Suprapubic skin (tissue), 4 donors: ENCODE measurements around the gene NELL1. TPM values are rescaled to one million over a fixed set of nuclear protein-coding genes. Genes with fewer than 3 reads are reported as not detected.

Experiments
- DNase-seq, 2 donors: peaks; one replicate each; pipeline ENCODE4 v3.0.0-alpha.2; 2019; ENCODE audit warnings: low spot score in 2 of 2
- H3K27ac ChIP-seq: fragments of 200-600 bp; sonication (generic); one replicate; pipeline ENCODE4 v1.5.1; 2019
- H3K27me3 ChIP-seq: fragments of 200-600 bp; sonication (generic); one replicate; pipeline ENCODE4 v1.5.1; 2019
- H3K36me3 ChIP-seq: fragments of 200-600 bp; sonication (generic); one replicate; pipeline ENCODE4 v1.5.1; 2019
- H3K4me1 ChIP-seq: fragments of 200-600 bp; sonication (generic); one replicate; pipeline ENCODE4 v1.5.1; 2019
- H3K4me3 ChIP-seq: fragments of 200-600 bp; sonication (generic); one replicate; pipeline ENCODE4 v1.5.1; 2019; ENCODE audit warnings: mild to moderate bottlenecking
- H3K9me3 ChIP-seq: fragments of 200-600 bp; sonication (generic); one replicate; pipeline ENCODE4 v1.5.1; 2019
- CTCF ChIP-seq, 2 donors: fragments of 200-600 bp in 1 of 2; fragments of 450-650 bp in 1 of 2; sonication (generic) in 1 of 2; IDR thresholded peaks; one replicate each; pipeline ENCODE4 v1.5.1; 2016 to 2019; ENCODE audit warnings: antibody characterized with exemption in 2 of 2, mild to moderate bottlenecking in 1 of 2, moderate library complexity in 1 of 2
- EP300 ChIP-seq: sonication (generic); formaldehyde crosslinking; IDR thresholded peaks from one replicate; pipeline ENCODE4 v1.6.1; 2017; ENCODE audit warnings: antibody characterized with exemption
- POLR2A ChIP-seq, 2 donors: fragments of 450-650 bp; IDR thresholded peaks; one replicate each; pipeline ENCODE4 v1.6.1; 2017; ENCODE audit warnings: antibody characterized with exemption in 2 of 2, mild to moderate bottlenecking in 2 of 2, moderate library complexity in 2 of 2
- POLR2AphosphoS5 ChIP-seq, 3 donors: sonication (generic); formaldehyde crosslinking; IDR thresholded peaks; one replicate each; pipeline ENCODE4 v1.6.1; 2017; ENCODE audit warnings: antibody characterized with exemption in 3 of 3
- WGBS: methylation state at CpG from one replicate; pipeline ENCODE4 v1.1.5; 2018; 5-methylcytosine and 5-hydroxymethylcytosine counted together
- total RNA-seq, 4 donors: library from RNA; depleted of rRNA; stranded (reverse); fragments of >200 nt; gene quantifications; one replicate each; pipeline ENCODE4 v1.1.0, GENCODE V29; 2016

NELL1 gene
- total RNA-seq, 4 donors from 2014 or later: 0.18 to 3.9 TPM; not detected in 2

DNA sequence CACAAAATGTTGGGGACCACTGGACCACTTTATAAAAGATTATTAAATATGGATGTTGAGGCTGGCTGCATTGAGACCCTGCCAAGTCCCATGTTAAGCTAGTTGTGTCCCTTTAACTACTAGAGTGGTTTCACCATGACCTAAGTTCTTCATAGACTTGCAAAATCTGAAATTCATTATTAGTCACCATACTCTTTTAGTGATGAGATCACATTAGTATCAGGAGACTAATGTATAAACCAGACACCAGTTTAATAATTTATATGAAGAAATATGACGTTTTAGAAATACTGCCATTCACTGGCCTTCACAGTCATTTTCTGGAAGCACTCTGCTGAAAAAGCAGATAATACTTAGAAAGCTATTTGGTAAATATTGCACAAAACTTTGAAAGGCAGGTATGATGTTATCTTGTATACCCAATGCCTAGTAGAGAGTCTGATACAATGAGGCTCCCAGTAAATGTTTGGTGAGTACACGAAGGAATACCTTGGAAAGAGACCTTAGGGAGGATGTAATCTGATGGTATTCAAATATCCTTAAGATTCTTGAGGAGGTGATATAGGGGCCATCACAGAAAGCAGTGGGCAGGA lies 795.3 kb downstream of the NELL1 start:
- DNase-seq: no peak
- WGBS: 76% methylated on average over 2 of the region's 2 CpGs
- Histone ChIP-seq H3K4me3 (no peak overlapping the region), H3K36me3 (no peaks in the 10 kb centered on the region), H3K27ac (no peak overlapping the region), H3K4me1 (no peaks in the 10 kb centered on the region), H3K9me3 (no peaks in the 10 kb centered on the region), H3K27me3 (no peaks in the 10 kb centered on the region)
- TF ChIP-seq POLR2A (IDR thresholded peaks at IDR 0.05) (no peak), CTCF (IDR thresholded peaks at IDR 0.05) (no peak), POLR2AphosphoS5 (IDR thresholded peaks at IDR 0.05) (no peak), EP300 (no peak)

DNA sequence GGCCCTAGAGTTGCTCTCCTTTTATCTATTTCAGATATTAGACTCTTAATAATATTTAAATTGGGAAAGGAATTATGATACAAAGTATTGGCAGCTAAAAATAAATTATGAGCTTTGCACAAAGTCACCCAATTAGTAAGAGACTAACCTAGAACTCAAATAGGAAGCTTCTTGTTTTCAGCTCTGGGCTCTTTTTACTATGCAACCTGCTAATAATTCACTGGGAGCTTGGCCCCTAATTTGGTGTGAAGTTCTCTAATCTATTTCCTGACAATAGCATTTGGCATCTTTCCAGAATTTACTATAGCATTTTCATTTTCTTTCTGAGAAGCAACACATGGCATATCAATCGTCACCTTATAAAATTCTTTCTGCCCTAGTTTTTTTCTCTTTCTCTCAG lies 795.8 kb downstream of the NELL1 start:
- TF ChIP-seq EP300: no peak
- no peak for TF ChIP-seq CTCF (IDR thresholded peaks at IDR 0.05)
- no peak for TF ChIP-seq POLR2A (IDR thresholded peaks at IDR 0.05)
- no peak for TF ChIP-seq POLR2AphosphoS5 (IDR thresholded peaks at IDR 0.05)
- H3K4me3 ChIP-seq: no peak overlapping the region
- H3K9me3 ChIP-seq: no peaks in the 10 kb centered on the region
- 68% methylated on average over 1 of the region's 1 CpG for WGBS
- no peaks in the 10 kb centered on the region for H3K27me3 ChIP-seq
- DNase-seq: no peak
- no peaks in the 10 kb centered on the region for H3K4me1 ChIP-seq
- no peak overlapping the region for H3K27ac ChIP-seq
- no peaks in the 10 kb centered on the region for H3K36me3 ChIP-seq

DNA sequence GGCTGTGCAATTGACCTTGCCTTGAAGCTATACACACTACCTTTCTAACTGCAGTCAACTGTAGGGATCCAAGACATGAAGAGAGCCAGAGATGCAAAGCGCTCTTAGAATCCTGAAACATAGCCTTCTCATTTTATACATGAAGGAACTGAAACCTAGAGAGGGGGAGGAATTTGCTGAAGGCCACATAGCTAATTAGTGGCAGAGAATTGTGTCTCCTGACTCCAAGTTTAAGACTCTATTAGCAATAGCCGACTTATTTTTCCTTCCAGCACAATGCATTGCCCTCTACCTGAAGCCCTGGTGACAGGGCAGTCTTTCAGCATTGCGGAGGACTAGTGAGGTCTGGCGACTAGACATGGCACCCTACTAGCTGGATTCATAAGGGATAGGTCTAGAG lies 796.5 kb downstream of the NELL1 start:
- Histone ChIP-seq H3K9me3 (no peaks in the 10 kb centered on the region), H3K27ac (no peak overlapping the region), H3K4me1 (no peaks in the 10 kb centered on the region), H3K4me3 (no peak overlapping the region), H3K36me3 (no peaks in the 10 kb centered on the region), H3K27me3 (no peaks in the 10 kb centered on the region)
- 88% methylated on average over 4 of the region's 4 CpGs for WGBS
- TF ChIP-seq CTCF (IDR thresholded peaks at IDR 0.05) (no peak), EP300 (no peak), POLR2A (IDR thresholded peaks at IDR 0.05) (no peak), POLR2AphosphoS5 (IDR thresholded peaks at IDR 0.05) (no peak)
- DNase-seq: no peak

GRCh38 chr11:21470521-21470920 lies 801.1 kb downstream of the NELL1 start:
- DNase-seq: no peak
- no peak overlapping the region for H3K27ac ChIP-seq
- no peaks in the 10 kb centered on the region for H3K36me3 ChIP-seq
- TF ChIP-seq EP300 (no peak), POLR2A (IDR thresholded peaks at IDR 0.05) (no peak), CTCF (IDR thresholded peaks at IDR 0.05) (no peak)
- no peaks in the 10 kb centered on the region for H3K27me3 ChIP-seq
- no peaks in the 10 kb centered on the region for H3K4me1 ChIP-seq
- H3K4me3 ChIP-seq: no peak overlapping the region
- no peaks in the 10 kb centered on the region for H3K9me3 ChIP-seq

DNA sequence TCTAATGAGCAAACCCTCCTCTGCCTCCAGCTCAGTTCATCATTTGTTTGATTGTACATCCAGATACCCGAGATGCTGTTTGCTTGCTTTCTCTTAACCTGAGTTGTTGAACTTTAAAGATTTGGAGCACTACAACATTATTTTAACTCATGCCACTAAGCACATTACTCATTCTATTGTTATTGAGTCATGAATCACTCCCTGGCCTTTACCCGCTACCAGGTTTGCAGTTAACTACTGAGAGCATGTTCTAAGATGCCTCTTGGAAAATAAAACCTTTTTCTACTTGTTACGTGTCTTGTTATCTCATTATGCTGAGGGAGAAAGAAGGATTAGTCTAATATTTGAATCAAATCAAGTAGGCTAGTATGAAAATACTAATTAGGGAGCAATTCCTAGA lies 802.9 kb downstream of the NELL1 start:
- Histone ChIP-seq H3K4me1 (no peaks in the 10 kb centered on the region), H3K27me3 (no peaks in the 10 kb centered on the region), H3K36me3 (no peaks in the 10 kb centered on the region), H3K9me3 (no peaks in the 10 kb centered on the region), H3K27ac (no peak overlapping the region), H3K4me3 (no peak overlapping the region)
- DNase-seq: no peak
- WGBS: 49% methylated on average over 3 of the region's 3 CpGs
- TF ChIP-seq POLR2A (IDR thresholded peaks at IDR 0.05): no peak
- TF ChIP-seq EP300: no peak
- TF ChIP-seq CTCF (IDR thresholded peaks at IDR 0.05): no peak
- no peak for TF ChIP-seq POLR2AphosphoS5 (IDR thresholded peaks at IDR 0.05)
